ENCODE data around the gene ARHGAP19. TPM values are rescaled to one million over a fixed set of nuclear protein-coding genes. Genes with fewer than 3 reads are reported as not detected.

ARHGAP19 gene
- total and polyA plus RNA-seq, 9 of the 15 experiments (the other 6 are each of a cell fraction or from before 2014, with no cell fraction given): 14.8 to 49.5 (median 26.8) TPM

GRCh38 chr10:97334370-97335175 is 42.1 kb upstream of the ARHGAP19 start, which contains the start of gene FRAT2 (continued):
- TF ChIP-seq ZNF407 (IDR thresholded peaks at IDR 0.05; ENCODE audit: low read depth): no peak
- TF ChIP-seq E2F6 (IDR thresholded peaks at IDR 0.05; ENCODE audit: borderline replicate concordance in 1 of 2, extremely low read depth in 1 of 2, insufficient read depth in 1 of 2, insufficient read length in 1 of 2, low read depth in 1 of 2, low read length in 1 of 2, poor library complexity in 1 of 2, severe bottlenecking in 1 of 2): peak; percentile 85 to 97
- 0 out of 2 replicates have a peak, but pooled peaks have one; percentile 12 for TF ChIP-seq GABPA (tag; conservative IDR thresholded peaks at IDR 0.05; ENCODE audit: low read depth)
- no peak for TF ChIP-seq PHTF2 (CRISPR knock-in tag; IDR thresholded peaks at IDR 0.05)
- TF ChIP-seq NR4A1 (CRISPR knock-in tag; IDR thresholded peaks at IDR 0.05): no peak
- TF ChIP-seq NR4A1 (tag; IDR thresholded peaks at IDR 0.05): no peak
- TF ChIP-seq PHF21A (IDR thresholded peaks at IDR 0.05; ENCODE audit: borderline replicate concordance, low read depth): no peak
- no peak for TF ChIP-seq FOXM1 (IDR thresholded peaks at IDR 0.05; ENCODE audit: low read depth)
- no peak for TF ChIP-seq FOXM1 (CRISPR knock-in tag; IDR thresholded peaks at IDR 0.05; ENCODE audit: low read depth)
- TF ChIP-seq NCOA1 (IDR thresholded peaks at IDR 0.05; ENCODE audit: low read depth): no peak
- TF ChIP-seq HOMEZ (CRISPR knock-in tag; IDR thresholded peaks at IDR 0.05): no peak
- no peak for TF ChIP-seq MCM5 (IDR thresholded peaks at IDR 0.05; ENCODE audit: low read depth)
- no peak for TF ChIP-seq ASH1L (IDR thresholded peaks at IDR 0.05; ENCODE audit: borderline replicate concordance, low read depth, partially characterized antibody)

Measured in K562 (cell line).